Neural progenitor cell (in vitro differentiated cells): ENCODE results near the gene SCIN. TPM values are rescaled to one million over a fixed set of nuclear protein-coding genes. Genes with fewer than 3 reads are reported as not detected.

Source experiments
- DNase-seq: peaks from one replicate; pipeline ENCODE4 v3.0.0-alpha.2; 2016; ENCODE audit warnings: low spot score
- H2AFZ ChIP-seq: fragments of 200-600 bp; sonication (generic); replicated peaks from 2 replicates; pipeline ENCODE4 v1.6.1; 2016; ENCODE audit warnings: antibody characterized with exemption
- H3F3A ChIP-seq: fragments of 200-600 bp; sonication (generic); 2 replicates; pipeline ENCODE4 v1.6.1; 2016; ENCODE audit warnings: antibody characterized with exemption, low read depth
- H3K27ac ChIP-seq: fragments of 200-600 bp; sonication (generic); 2 replicates; pipeline ENCODE4 v1.5.1; 2016; ENCODE audit warnings: mild to moderate bottlenecking
- H3K27me3 ChIP-seq: fragments of 200-600 bp; sonication (generic); 2 replicates; pipeline ENCODE4 v1.6.1; 2016; ENCODE audit warnings: mild to moderate bottlenecking, moderate library complexity
- H3K36me3 ChIP-seq: fragments of 200-600 bp; sonication (generic); 2 replicates; pipeline ENCODE4 v1.5.1; 2016
- H3K4me1 ChIP-seq: fragments of 200-600 bp; sonication (generic); 2 replicates; pipeline ENCODE4 v1.6.1; 2016; ENCODE audit warnings: mixed run types
- H3K4me2 ChIP-seq: fragments of 200-600 bp; sonication (generic); 2 replicates; pipeline ENCODE4 v1.6.1; 2016
- H3K4me3 ChIP-seq: fragments of 200-600 bp; sonication (generic); 2 replicates; pipeline ENCODE4 v1.5.1; 2016
- H3K79me2 ChIP-seq: fragments of 200-600 bp; sonication (generic); 2 replicates; pipeline ENCODE4 v1.6.1; 2016; ENCODE audit warnings: low read depth
- H3K9ac ChIP-seq: fragments of 200-600 bp; sonication (generic); 2 replicates; pipeline ENCODE4 v1.6.1; 2016
- H3K9me3 ChIP-seq: fragments of 200-600 bp; sonication (generic); 2 replicates; pipeline ENCODE4 v1.5.1; 2016; ENCODE audit warnings: low read depth
- H4K20me1 ChIP-seq: fragments of 200-600 bp; sonication (generic); 2 replicates; pipeline ENCODE4 v1.6.1; 2016; ENCODE audit warnings: low read depth
- H3K27ac Mint-ChIP-seq: 3 replicates; pipeline ENCODE4 v1.8.0; 2021; ENCODE audit warnings: mixed read lengths
- H3K27me3 Mint-ChIP-seq: 2 replicates; pipeline ENCODE4 v1.8.0; 2022; ENCODE audit warnings: low read depth, mild to moderate bottlenecking, inconsistent platforms, moderate library complexity, mixed read lengths; ENCODE audit not compliant: insufficient read depth
- H3K36me3 Mint-ChIP-seq: 3 replicates; pipeline ENCODE4 v1.8.0; 2021; ENCODE audit warnings: mixed read lengths
- H3K4me1 Mint-ChIP-seq: 3 replicates; pipeline ENCODE4 v1.8.0; 2021; ENCODE audit warnings: mixed read lengths
- H3K4me3 Mint-ChIP-seq: 3 replicates; pipeline ENCODE4 v1.8.0; 2021; ENCODE audit warnings: mild to moderate bottlenecking, moderate library complexity, mixed read lengths
- H3K9me3 Mint-ChIP-seq: 3 replicates; pipeline ENCODE4 v1.8.0; 2020; ENCODE audit warnings: mixed read lengths
- CTCF ChIP-seq: fragments of 200-600 bp; sonication (generic); IDR thresholded peaks from 2 replicates; pipeline ENCODE4 v1.5.1; 2017; ENCODE audit warnings: antibody characterized with exemption, mild to moderate bottlenecking
- EZH2 ChIP-seq: fragments of 200-600 bp; sonication (generic); IDR thresholded peaks from 2 replicates; pipeline ENCODE4 v1.6.1; 2017; ENCODE audit warnings: antibody characterized with exemption, mild to moderate bottlenecking, moderate library complexity
- EZH2phosphoT487 ChIP-seq: fragments of 200-600 bp; sonication (generic); IDR thresholded peaks from 2 replicates; pipeline ENCODE4 v1.6.1; 2017; ENCODE audit warnings: antibody characterized with exemption
- total RNA-seq: library from RNA; depleted of rRNA; stranded (reverse); fragments of >200 nt; gene quantifications from 2 replicates; pipeline ENCODE4 v1.2.3, GENCODE V29; 2015; ENCODE audit warnings: low replicate concordance

Gene SCIN
- total RNA-seq, 1 donor from 2014 or later, result not detected

- H3K27ac Mint-ChIP-seq, result no peak overlapping the region
- H3K9me3 ChIP-seq, result no peaks in the 10 kb centered on the region
- TF ChIP-seq EZH2 (no peak), EZH2phosphoT487 (no peak), CTCF (peak; percentile 75)
- no peaks in the 10 kb centered on the region for H4K20me1 ChIP-seq
- no peak overlapping the region for H3K4me3 ChIP-seq
- H3K36me3 ChIP-seq, result no peaks in the 10 kb centered on the region
- H3K79me2 ChIP-seq, result no peaks in the 10 kb centered on the region
- DNase-seq, result no peak
- no peaks in the 10 kb centered on the region for H3K27me3 ChIP-seq
- H3K9me3 Mint-ChIP-seq, result no peaks in the 10 kb centered on the region
- H3K4me3 Mint-ChIP-seq, result no peak overlapping the region
- H3K36me3 Mint-ChIP-seq, result no peaks in the 10 kb centered on the region
- H3K9ac ChIP-seq, result no peak overlapping the region
- no peak overlapping the region for H3K4me2 ChIP-seq
- peaks cover 4% of the 10 kb centered on the region for H3K4me1 Mint-ChIP-seq
- H3K4me1 ChIP-seq, result peaks cover 10% of the 10 kb centered on the region
- no peak overlapping the region for H3K27ac ChIP-seq
- no peaks in the 10 kb centered on the region for H3F3A ChIP-seq
- H3K27me3 Mint-ChIP-seq, result no peaks in the 10 kb centered on the region
- H2AFZ ChIP-seq, result peak overlapping the region; percentile 46
Observed at GRCh38 chr7:12623885-12624498, 53.5 kb downstream of the SCIN start.

DNA sequence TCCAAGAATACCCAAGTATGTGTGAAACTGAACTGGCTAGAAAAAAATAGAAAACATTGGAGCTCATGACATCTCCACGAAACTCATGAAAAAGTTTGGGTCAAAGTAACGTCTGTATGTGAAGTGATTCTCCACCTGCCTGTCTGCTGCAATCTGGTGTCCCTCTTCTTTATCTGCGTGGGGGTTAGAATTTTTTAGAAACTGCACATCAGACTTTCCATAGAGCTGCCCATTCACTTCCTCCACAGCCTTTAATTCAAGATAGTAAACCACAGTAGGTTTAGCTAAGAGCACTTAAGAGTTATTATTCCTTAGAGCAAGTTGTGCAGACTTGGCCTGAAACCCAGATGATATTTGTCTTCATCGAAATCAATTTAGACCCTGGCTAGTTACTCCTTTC, 55.3 kb downstream of the SCIN start:
- H3K79me2 ChIP-seq, result no peaks in the 10 kb centered on the region
- DNase-seq, result no peak
- no peaks in the 10 kb centered on the region for H3F3A ChIP-seq
- no peak overlapping the region for H3K27ac Mint-ChIP-seq
- no peaks in the 10 kb centered on the region for H3K36me3 Mint-ChIP-seq
- H3K4me2 ChIP-seq, result no peak overlapping the region
- no peaks in the 10 kb centered on the region for H3K36me3 ChIP-seq
- no peaks in the 10 kb centered on the region for H3K4me1 Mint-ChIP-seq
- no peak overlapping the region for H3K4me3 ChIP-seq
- H3K27me3 ChIP-seq, result no peaks in the 10 kb centered on the region
- H4K20me1 ChIP-seq, result no peaks in the 10 kb centered on the region
- H3K9me3 Mint-ChIP-seq, result no peaks in the 10 kb centered on the region
- peak overlapping the region; percentile 5 for H2AFZ ChIP-seq
- H3K27me3 Mint-ChIP-seq, result no peaks in the 10 kb centered on the region
- H3K4me3 Mint-ChIP-seq, result no peak overlapping the region
- H3K9ac ChIP-seq, result no peak overlapping the region
- H3K9me3 ChIP-seq, result no peaks in the 10 kb centered on the region
- peaks cover 10% of the 10 kb centered on the region for H3K4me1 ChIP-seq
- H3K27ac ChIP-seq, result no peak overlapping the region
- no peak for TF ChIP-seq EZH2phosphoT487
- TF ChIP-seq EZH2, result no peak
- no peak for TF ChIP-seq CTCF

- H3K4me3 Mint-ChIP-seq, result no peak overlapping the region
- H3K36me3 Mint-ChIP-seq, result no peaks in the 10 kb centered on the region
- H3K9me3 ChIP-seq, result no peaks in the 10 kb centered on the region
Observed at GRCh38 chr7:12629816-12630512, 59.4 kb downstream of the SCIN start.

More at GRCh38 chr7:12629816-12630512, 59.4 kb downstream of the SCIN start:
- no peak overlapping the region for H3K27ac Mint-ChIP-seq
- H3K36me3 ChIP-seq, result no peaks in the 10 kb centered on the region
- H3K9me3 Mint-ChIP-seq, result no peaks in the 10 kb centered on the region
- H3F3A ChIP-seq, result no peaks in the 10 kb centered on the region
- H3K27me3 ChIP-seq, result no peaks in the 10 kb centered on the region
- H3K4me1 Mint-ChIP-seq, result peaks cover 2% of the 10 kb centered on the region
- H2AFZ ChIP-seq, result no peak overlapping the region
- no peaks in the 10 kb centered on the region for H3K79me2 ChIP-seq
- TF ChIP-seq EZH2, result no peak
- TF ChIP-seq CTCF, result no peak
- no peak for TF ChIP-seq EZH2phosphoT487
- no peak overlapping the region for H3K4me3 ChIP-seq
- no peak overlapping the region for H3K9ac ChIP-seq
- no peaks in the 10 kb centered on the region for H4K20me1 ChIP-seq
- H3K27ac ChIP-seq, result no peak overlapping the region
- no peak for DNase-seq
- no peaks in the 10 kb centered on the region for H3K4me1 ChIP-seq
- no peak overlapping the region for H3K4me2 ChIP-seq
- no peaks in the 10 kb centered on the region for H3K27me3 Mint-ChIP-seq
